ENCODE results near the gene CADM3.

DNA sequence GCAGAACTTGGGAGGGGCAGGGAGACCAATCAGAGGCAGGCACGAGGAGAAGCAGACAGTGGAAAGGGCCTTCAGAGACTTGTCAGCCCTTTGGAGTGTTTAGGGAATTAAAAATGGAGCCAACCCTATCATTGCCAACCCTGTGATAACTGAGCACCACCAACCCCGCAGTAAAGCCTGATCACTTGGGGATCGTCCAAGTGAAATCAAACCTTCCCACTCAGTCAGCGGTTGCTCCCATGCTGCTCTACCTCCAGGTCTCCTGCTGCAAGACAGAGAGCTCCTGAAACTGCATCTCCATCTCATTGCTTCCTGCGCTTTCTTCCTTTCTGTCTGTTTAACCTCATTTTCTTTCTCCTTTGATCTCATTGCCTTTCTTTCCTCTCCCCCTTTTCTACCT, 28.5 kb downstream of the CADM3 start:
- TF ChIP-seq, protein P1, sequence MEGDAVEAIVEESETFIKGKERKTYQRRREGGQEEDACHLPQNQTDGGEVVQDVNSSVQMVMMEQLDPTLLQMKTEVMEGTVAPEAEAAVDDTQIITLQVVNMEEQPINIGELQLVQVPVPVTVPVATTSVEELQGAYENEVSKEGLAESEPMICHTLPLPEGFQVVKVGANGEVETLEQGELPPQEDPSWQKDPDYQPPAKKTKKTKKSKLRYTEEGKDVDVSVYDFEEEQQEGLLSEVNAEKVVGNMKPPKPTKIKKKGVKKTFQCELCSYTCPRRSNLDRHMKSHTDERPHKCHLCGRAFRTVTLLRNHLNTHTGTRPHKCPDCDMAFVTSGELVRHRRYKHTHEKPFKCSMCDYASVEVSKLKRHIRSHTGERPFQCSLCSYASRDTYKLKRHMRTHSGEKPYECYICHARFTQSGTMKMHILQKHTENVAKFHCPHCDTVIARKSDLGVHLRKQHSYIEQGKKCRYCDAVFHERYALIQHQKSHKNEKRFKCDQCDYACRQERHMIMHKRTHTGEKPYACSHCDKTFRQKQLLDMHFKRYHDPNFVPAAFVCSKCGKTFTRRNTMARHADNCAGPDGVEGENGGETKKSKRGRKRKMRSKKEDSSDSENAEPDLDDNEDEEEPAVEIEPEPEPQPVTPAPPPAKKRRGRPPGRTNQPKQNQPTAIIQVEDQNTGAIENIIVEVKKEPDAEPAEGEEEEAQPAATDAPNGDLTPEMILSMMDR (conservative IDR thresholded peaks at IDR 0.05) = no peak
- no peak for TF ChIP-seq EZH2 (IDR thresholded peaks at IDR 0.05; ENCODE audit: low read depth)

Measured in PC-9 (cell line).